ENCODE data around the gene B9D2.
"Not testable (repeated sequence)": the region's sequence is repeated elsewhere in the genome, so short reads cannot be mapped to it uniquely, and the experiment has no call there.

The B9D2 gene

GRCh38 chr19:41372501-41372900 is 8.6 kb upstream of the B9D2 start:
- H3K4me3 ChIP-seq (ENCODE audit: low read depth, low read length), result no peak overlapping the region
- no peak for TF ChIP-seq CTCF (IDR thresholded peaks at IDR 0.05; ENCODE audit: borderline replicate concordance, insufficient read depth, low read depth, low read length)

- H3K4me3 ChIP-seq (ENCODE audit: low read depth, low read length), result no peak overlapping the region
- no peak for TF ChIP-seq CTCF (IDR thresholded peaks at IDR 0.05; ENCODE audit: borderline replicate concordance, insufficient read depth, low read depth, low read length)
These were observed 7.6 kb upstream of the B9D2 start for GRCh38 chr19:41371541-41371940.

GRCh38 chr19:41371119-41371518 is 7.2 kb upstream of the B9D2 start:
- H3K4me3 ChIP-seq (ENCODE audit: low read depth, low read length), result not testable (repeated sequence)

- TF ChIP-seq CTCF (IDR thresholded peaks at IDR 0.05; ENCODE audit: borderline replicate concordance, insufficient read depth, low read depth, low read length), result no peak
- H3K4me3 ChIP-seq (ENCODE audit: low read depth, low read length), result no peak overlapping the region
These were observed 5.8 kb upstream of the B9D2 start for GRCh38 chr19:41369769-41370168.

- H3K4me3 ChIP-seq (ENCODE audit: low read depth, low read length), result no peak overlapping the region
- TF ChIP-seq CTCF (IDR thresholded peaks at IDR 0.05; ENCODE audit: borderline replicate concordance, insufficient read depth, low read depth, low read length), result no peak
These were observed 3.9 kb upstream of the B9D2 start for GRCh38 chr19:41367848-41368301.

GRCh38 chr19:41366089-41366488 is 2.1 kb upstream of the B9D2 start:
- TF ChIP-seq CTCF (IDR thresholded peaks at IDR 0.05; ENCODE audit: borderline replicate concordance, insufficient read depth, low read depth, low read length), result peak; percentile 60
- H3K4me3 ChIP-seq (ENCODE audit: low read depth, low read length), result no peak overlapping the region

GRCh38 chr19:41364524-41365391 is 809 bp upstream of the B9D2 start:
- peak overlapping the region; percentile 83 for H3K4me3 ChIP-seq (ENCODE audit: low read depth, low read length)
- no peak for TF ChIP-seq CTCF (IDR thresholded peaks at IDR 0.05; ENCODE audit: borderline replicate concordance, insufficient read depth, low read depth, low read length)
